Large intestine (tissue), 3 donors: ENCODE results near the gene OR10A4. TPM values are rescaled to one million over a fixed set of nuclear protein-coding genes. Genes with fewer than 3 reads are reported as not detected.
"Not testable (repeated sequence)": the region's sequence is repeated elsewhere in the genome, so short reads cannot be mapped to it uniquely, and the experiment has no call there.

Experiments
- DNase-seq, 2 donors: peaks; one replicate each; pipeline versions ENCODE4 v3.0.0 to v3.0.0-alpha.2; 2013
- H3K27ac ChIP-seq: one replicate; pipeline ENCODE4 v1.5.1; 2013; ENCODE audit warnings: low read length
- H3K27me3 ChIP-seq: 2 replicates; pipeline ENCODE4 v1.6.1; 2013; ENCODE audit warnings: low read length; ENCODE audit not compliant: control insufficient read depth, insufficient read depth
- H3K36me3 ChIP-seq: 2 replicates; pipeline ENCODE4 v1.6.1; 2013; ENCODE audit warnings: low read length; ENCODE audit not compliant: control insufficient read depth, insufficient read depth
- H3K4me1 ChIP-seq: one replicate; pipeline ENCODE4 v1.6.1; 2013; ENCODE audit warnings: low read length; ENCODE audit not compliant: control insufficient read depth, insufficient read depth
- H3K4me3 ChIP-seq: one replicate; pipeline ENCODE4 v1.5.1; 2013; ENCODE audit warnings: low read length
- H3K9me3 ChIP-seq: one replicate; pipeline ENCODE4 v1.6.1; 2013; ENCODE audit warnings: mild to moderate bottlenecking, low read depth, low read length, moderate library complexity; ENCODE audit not compliant: control insufficient read depth
- WGBS: methylation state at CpG from one replicate; pipeline ENCODE4 v1.1.5; 2013; ENCODE audit warnings: low lambda C conversion rate; ENCODE audit not compliant: insufficient coverage; 5-methylcytosine and 5-hydroxymethylcytosine counted together
- polyA plus RNA-seq: library from polyadenylated mRNA; unstranded; fragments of 120-200 nt; gene quantifications from one replicate; pipeline ENCODE4 v1.2.1, GENCODE V29; 2013

Gene OR10A4
- polyA plus RNA-seq, 1 donor: not detected

DNA sequence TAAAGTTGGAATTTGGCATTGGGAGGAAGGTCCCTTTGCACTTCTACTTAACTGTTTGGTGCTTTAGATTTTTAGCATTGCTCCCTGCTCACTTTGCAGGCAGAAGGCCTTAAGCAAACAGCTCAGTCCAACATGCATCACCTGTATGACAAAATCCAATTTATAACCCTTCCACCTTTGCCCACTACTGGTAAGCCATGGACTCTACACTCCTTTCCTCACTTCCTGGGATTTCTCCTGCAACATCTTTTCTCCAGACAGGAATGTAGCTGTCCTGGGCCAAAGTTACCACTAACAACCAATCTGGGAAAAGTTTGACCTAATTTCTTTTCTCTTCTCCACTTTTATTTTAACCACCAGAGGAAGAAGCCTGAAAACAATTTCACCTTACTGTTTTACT, 17.7 kb downstream of the OR10A4 start:
- no peaks in the 10 kb centered on the region for H3K9me3 ChIP-seq
- DNase-seq: peak in 1 of 2 donors; percentile 18
- H3K4me1 ChIP-seq: no peaks in the 10 kb centered on the region
- no peaks in the 10 kb centered on the region for H3K27me3 ChIP-seq
- no peaks in the 10 kb centered on the region for H3K36me3 ChIP-seq
- no peak overlapping the region for H3K4me3 ChIP-seq
- H3K27ac ChIP-seq: no peak overlapping the region

DNA sequence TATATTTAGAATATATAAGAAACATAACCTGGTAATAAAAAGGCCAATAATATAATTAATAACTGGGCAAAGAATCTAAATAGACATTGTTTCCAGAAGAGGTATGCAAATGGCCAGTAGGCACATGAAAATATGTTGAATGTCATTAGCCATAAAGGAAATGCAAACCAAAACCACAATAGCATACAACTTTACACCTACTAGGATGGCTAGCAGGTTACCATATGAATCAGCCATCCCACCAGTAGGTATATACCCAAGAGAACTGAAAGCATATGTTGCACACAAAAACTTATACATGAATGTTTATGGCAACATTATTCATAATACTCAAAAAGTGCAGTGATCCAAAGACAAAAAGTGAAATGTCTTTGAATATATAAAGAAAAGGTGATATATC, 18.6 kb downstream of the OR10A4 start:
- Histone ChIP-seq H3K27ac (no peak overlapping the region), H3K27me3 (no peaks in the 10 kb centered on the region), H3K4me1 (no peaks in the 10 kb centered on the region), H3K36me3 (no peaks in the 10 kb centered on the region), H3K9me3 (no peaks in the 10 kb centered on the region), H3K4me3 (no peak overlapping the region)
- no peak for DNase-seq

DNA sequence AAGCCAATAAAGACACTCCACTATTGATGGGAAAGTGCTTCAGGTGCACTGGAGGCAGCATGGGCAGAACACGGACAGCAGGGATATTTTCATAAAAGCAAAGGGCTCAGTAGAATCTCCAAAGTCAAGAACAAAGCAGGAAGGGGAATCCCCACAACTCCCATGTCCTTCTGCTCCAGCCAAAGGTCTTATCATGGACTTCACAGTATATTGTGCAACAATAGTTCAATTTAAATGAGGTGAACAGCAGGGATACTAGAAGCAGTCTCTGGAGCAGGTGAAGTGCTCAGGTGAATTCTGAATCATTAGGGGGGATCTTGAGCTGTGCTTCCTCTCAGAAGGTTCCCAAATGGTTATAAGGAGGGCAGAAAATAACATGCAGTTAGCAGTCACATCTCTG, 22.5 kb downstream of the OR10A4 start:
- H3K9me3 ChIP-seq: no peaks in the 10 kb centered on the region
- WGBS: no CpG with 5 or more reads among the region's 1 CpG
- DNase-seq: no peak
- H3K4me3 ChIP-seq: no peak overlapping the region
- no peaks in the 10 kb centered on the region for H3K4me1 ChIP-seq
- no peaks in the 10 kb centered on the region for H3K27me3 ChIP-seq
- no peaks in the 10 kb centered on the region for H3K36me3 ChIP-seq
- H3K27ac ChIP-seq: no peak overlapping the region

DNA sequence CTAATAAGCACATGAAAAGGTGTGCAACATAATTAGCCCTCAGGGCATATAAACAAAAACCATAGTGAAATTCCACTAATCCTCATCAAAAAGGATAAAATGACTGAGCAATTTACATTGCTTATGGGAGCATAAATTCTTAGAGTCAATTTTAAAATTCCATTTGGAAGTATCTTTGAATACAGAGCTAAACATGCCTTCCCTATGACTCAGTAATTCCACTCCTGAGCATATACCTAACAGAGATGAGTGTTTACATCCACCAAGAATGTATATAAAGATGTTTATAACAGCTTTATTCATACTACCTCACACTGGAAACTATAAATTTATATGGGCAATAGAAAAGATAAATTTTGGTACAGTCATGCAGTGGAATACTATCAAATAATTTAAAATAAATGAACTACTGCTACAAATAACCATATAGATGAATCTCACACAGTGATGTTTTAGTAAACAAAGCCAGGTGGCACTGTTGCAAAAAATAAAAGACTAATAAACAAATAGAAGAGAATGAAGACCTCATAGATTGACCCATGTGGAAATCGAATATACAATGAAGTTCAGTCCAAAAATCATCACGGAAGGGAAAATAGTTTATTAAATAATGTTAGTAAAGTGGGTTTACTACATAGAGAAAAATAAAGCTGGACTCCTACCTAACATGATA, 24.0 kb downstream of the OR10A4 start:
- Histone ChIP-seq H3K27me3 (no peaks in the 10 kb centered on the region), H3K36me3 (no peaks in the 10 kb centered on the region), H3K27ac (no peak overlapping the region), H3K4me1 (no peaks in the 10 kb centered on the region), H3K9me3 (no peaks in the 10 kb centered on the region), H3K4me3 (no peak overlapping the region)
- no peak for DNase-seq
- 83% methylated on average over 2 of the region's 2 CpGs for WGBS

DNA sequence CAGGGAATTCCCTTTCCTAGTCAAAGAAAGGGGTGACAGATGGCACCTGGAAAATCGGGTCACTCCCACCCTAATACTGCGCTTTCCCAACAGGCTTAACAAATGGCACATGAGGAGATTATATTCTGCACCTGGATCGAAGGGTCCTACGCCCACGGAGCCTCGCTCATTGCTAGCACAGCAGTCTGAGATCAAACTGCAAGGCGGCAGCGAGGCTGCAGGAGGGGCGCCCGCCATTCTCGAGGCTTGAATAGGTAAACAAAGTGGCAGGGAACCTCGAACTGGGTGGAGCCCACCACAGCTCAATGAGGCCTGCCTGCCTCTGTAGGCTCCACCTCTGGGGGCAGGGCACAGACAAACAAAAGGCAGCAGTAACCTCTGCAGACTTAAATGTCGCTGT, 28.4 kb downstream of the OR10A4 start:
- not testable (repeated sequence) for H3K4me3 ChIP-seq, H3K27ac ChIP-seq, H3K4me1 ChIP-seq, H3K27me3 ChIP-seq, DNase-seq, H3K9me3 ChIP-seq, H3K36me3 ChIP-seq
- WGBS: no CpG with 5 or more reads among the region's 13 CpGs

DNA sequence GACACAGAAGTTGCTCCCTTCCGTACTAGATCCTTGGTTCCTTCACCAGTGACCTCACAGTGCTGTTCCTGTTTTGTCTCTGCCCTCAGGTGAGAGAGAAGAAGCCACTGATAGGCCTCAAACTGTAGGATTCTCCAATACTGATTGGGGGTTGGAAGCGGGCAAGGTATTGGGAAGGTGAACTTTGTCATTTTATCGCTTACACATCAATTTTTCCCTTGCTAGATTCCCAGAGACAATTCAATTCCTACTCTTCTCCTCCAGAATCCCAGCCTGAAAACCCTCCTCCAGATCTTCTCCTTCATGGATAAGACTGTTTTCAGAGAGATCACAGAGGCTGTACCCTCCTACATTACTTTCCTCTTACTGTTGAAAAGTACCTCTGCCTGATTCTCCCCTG, 35.0 kb downstream of the OR10A4 start:
- Histone ChIP-seq H3K9me3 (no peaks in the 10 kb centered on the region), H3K27me3 (no peaks in the 10 kb centered on the region), H3K4me1 (no peaks in the 10 kb centered on the region), H3K4me3 (no peak overlapping the region), H3K36me3 (no peaks in the 10 kb centered on the region), H3K27ac (no peak overlapping the region)
- DNase-seq: no peak
- 100% methylated on average over 2 of the region's 3 CpGs for WGBS

DNA sequence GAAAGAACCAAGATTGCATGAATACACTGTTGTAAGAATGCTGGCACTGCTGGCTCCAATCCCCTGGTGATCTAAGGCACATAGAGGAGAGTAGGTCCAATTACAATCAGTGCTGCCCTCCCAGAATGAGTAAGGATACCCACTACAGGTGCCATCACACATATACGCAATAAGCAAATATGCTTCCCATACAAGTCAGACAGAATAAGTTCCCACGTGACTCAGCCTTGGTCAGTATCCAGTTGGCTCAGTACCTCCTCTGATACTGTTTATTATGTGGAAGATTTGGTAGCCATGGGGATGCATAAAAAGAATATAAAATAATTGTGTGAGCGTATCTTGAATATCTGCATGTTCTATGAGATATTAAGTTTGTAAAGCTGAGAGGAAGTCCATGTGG, 35.5 kb downstream of the OR10A4 start:
- H3K27ac ChIP-seq: no peak overlapping the region
- no peak for DNase-seq
- H3K27me3 ChIP-seq: no peaks in the 10 kb centered on the region
- H3K4me1 ChIP-seq: no peaks in the 10 kb centered on the region
- no peaks in the 10 kb centered on the region for H3K9me3 ChIP-seq
- WGBS: no CpG with 5 or more reads among the region's 3 CpGs
- H3K4me3 ChIP-seq: no peak overlapping the region
- no peaks in the 10 kb centered on the region for H3K36me3 ChIP-seq

DNA sequence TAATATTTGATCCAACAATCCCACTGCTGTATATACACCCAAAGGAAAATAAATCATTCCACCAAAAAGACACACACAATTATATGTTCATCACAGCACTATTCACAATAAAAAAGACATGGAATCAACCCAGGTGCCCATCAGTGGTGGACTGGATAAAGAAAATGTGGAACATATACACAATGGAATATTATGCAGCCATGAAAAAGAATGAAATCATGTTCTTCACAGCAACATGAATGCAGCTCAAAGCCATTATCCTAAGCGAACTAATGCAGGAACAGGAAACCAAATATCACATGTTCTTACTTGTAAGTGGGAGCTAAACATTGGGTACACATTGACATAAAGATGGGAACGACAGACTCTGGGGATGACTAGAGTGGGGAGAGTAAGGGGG, 43.3 kb downstream of the OR10A4 start:
- peaks cover 4% of the 10 kb centered on the region for H3K9me3 ChIP-seq
- no CpG with 5 or more reads among the region's 2 CpGs for WGBS
- no peaks in the 10 kb centered on the region for H3K36me3 ChIP-seq
- no peak for DNase-seq
- H3K4me3 ChIP-seq: no peak overlapping the region
- H3K27me3 ChIP-seq: no peaks in the 10 kb centered on the region
- H3K4me1 ChIP-seq: no peaks in the 10 kb centered on the region
- no peak overlapping the region for H3K27ac ChIP-seq

DNA sequence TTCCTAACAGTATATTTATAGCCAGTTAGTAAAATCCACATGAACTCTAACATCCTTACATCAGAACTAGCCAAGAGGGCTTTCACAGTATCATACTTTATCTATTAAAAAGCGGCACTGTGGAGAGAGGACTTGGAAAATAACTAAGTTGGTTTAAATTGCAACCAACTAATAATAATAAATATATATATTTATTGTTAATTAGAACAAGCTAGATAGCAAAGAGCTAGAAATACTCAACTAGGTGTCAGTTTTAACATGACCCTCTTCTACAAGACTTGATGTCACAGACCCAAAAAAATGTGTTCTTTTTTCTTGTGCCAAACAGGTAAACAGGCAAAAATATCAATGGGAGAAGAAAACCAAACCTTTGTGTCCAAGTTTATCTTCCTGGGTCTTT, 44.3 kb downstream of the OR10A4 start, which contains the start of gene OR2D3:
Gene OR2D3 (plus strand): TSS at position 301 of the 400 bp plus-strand sequence. CDS start 0 bp downstream, at position 301.
- H3K36me3 ChIP-seq: no peaks in the 10 kb centered on the region
- no peak within 1 kb of the TSS for H3K27ac ChIP-seq
- no CpG with 5 or more reads among the region's 1 CpG for WGBS
- H3K9me3 ChIP-seq: peaks cover 4% of the 10 kb centered on the region
- no peaks in the 10 kb centered on the region for H3K27me3 ChIP-seq
- H3K4me1 ChIP-seq: no peaks in the 10 kb centered on the region
- H3K4me3 ChIP-seq: no peak within 1 kb of the TSS
- no peak for DNase-seq

DNA sequence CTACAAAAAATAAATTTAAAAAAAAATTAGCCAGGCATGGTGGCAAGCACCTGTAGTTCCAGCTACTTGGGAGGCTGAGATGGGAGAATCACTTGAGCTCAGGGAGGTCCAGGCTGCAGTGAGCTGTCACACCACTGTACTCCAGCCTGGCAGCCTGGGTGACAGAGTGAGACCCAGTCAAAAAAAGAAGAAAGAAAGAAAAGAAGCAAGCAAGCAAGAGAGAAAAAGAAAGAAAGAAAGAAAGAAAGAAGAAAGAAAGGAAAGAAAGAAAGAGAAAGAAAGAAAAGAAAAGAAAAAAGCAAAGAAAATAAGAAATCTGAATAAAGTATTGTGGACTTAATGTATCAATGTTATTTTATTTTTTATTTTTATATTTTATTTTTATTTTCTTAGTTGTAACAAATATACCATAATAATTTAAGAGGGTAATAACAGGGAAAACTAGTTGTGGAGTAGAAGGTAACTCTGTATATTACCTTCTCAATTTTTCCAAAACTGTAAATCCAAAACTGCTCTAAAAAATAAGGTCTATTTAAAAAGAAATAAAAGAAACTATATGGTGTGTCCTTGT, 48.7 kb downstream of the OR10A4 start:
- Histone ChIP-seq H3K27me3 (no peaks in the 10 kb centered on the region), H3K36me3 (no peaks in the 10 kb centered on the region), H3K9me3 (no peaks in the 10 kb centered on the region), H3K4me1 (no peaks in the 10 kb centered on the region), H3K27ac (no peak overlapping the region), H3K4me3 (no peak overlapping the region)
- DNase-seq: no peak

DNA sequence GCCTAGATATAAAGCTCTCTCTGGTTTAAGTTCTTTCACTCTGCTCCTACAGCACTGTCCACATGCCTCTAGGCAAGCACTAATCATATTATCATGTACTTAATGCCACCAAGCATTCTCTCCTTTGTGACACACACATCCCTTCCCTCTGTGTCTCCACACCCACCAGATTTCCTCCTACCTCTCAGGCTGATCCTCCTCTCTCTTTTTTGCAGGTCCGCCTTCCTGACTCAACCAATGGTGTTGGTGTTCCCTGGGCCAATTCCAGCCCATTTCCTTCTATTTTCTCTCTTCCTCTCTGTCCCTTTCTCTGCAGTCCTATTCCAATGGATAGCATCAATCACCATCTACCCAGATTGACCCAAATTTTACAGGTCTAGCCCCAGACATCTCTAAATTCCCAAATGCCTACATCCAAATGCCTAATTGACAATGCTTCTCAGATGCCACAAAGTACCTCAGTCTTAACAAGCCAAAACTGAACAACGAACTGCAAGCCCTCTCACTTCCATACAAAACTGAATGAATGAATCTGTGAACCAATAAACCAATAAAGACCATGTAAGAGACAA, 49.3 kb downstream of the OR10A4 start:
- peak in 1 of 2 donors; percentile 40 for DNase-seq
- H3K36me3 ChIP-seq: no peaks in the 10 kb centered on the region
- peak overlapping the region; percentile 80 for H3K4me3 ChIP-seq
- WGBS: 80% methylated on average over 1 of the region's 2 CpGs
- H3K27ac ChIP-seq: peak overlapping the region; percentile 55
- no peaks in the 10 kb centered on the region for H3K4me1 ChIP-seq
- no peaks in the 10 kb centered on the region for H3K9me3 ChIP-seq
- no peaks in the 10 kb centered on the region for H3K27me3 ChIP-seq
